Stimulated activated naive CD8-positive, alpha-beta T cell treated with anti-CD3 and anti-CD28 coated beads, Interleukin-15, amount 100 ng/mL, for 72 hours (primary cell): Measurements from ENCODE around the gene GUCY1B1.

ENCODE experiments used
- ATAC-seq: fragments of 150-1000 bp; cut with Tn5 transposase; 2 replicates; pipeline ENCODE4 v1.10.0; 2021; ENCODE audit warnings: mild to moderate bottlenecking, moderate library complexity
- DNase-seq, 2 donors: peaks; one replicate each; pipeline ENCODE4 v3.0.0; 2021 to 2022
- H3K27ac Mint-ChIP-seq, 2 donors: one replicate each; pipeline ENCODE4 v1.8.0; 2022; ENCODE audit warnings: mild to moderate bottlenecking in 2 of 2, mixed read lengths in 2 of 2, moderate library complexity in 2 of 2
- H3K27me3 Mint-ChIP-seq: one replicate; pipeline ENCODE4 v1.8.0; 2022; ENCODE audit warnings: mixed read lengths
- H3K4me1 Mint-ChIP-seq: one replicate; pipeline ENCODE4 v1.8.0; 2022; ENCODE audit warnings: mild to moderate bottlenecking, mixed read lengths
- H3K4me3 Mint-ChIP-seq, 2 donors: one replicate each; pipeline ENCODE4 v1.8.0; 2022; ENCODE audit warnings: mild to moderate bottlenecking in 2 of 2, mixed read lengths in 2 of 2, moderate library complexity in 1 of 2
- H3K9me3 Mint-ChIP-seq, 2 donors: one replicate each; pipeline ENCODE4 v1.8.0; 2022; ENCODE audit warnings: mixed read lengths in 2 of 2

GUCY1B1 gene

DNA sequence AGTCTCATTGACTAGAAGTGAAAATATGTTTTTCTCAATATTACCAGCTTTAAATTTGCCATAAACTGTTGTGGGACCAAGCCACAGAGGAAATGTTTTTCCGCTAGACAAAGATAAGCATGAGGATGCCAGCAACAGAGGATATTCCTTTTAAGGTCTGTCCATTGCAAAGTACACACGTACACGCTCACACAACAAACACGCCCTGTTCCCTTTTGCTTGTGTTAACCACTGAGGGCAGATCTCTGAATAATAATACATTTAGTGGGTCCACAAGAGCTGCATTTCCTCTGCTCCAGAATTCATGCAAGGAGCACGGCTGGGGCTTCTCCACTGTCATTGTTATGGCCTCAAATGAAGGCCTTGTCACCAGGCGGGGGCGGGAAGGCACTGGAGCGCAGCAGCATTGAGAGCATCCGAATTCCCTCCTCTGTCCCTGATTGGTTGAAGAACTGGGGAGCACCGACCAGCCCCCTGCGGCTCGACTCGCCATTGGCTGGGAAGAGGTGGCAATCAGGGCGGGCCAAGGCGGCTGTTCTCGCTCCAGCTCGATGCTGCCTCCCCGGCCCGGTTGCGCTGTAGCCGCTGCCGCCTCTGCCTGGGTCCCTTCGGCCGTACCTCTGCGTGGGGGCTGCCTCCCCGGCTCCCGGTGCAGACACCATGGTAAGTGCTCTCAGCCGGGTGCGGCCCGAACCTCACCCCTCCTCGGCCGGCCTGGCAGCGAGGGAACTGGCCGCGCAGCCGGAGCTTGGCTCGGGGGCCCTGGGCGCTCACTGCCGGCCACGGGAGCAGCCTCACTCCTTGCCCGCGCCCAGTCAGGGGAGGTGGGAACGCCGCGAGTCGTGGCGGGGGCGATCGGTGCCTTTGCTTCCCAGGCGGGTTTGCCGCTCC is at the start of gene GUCY1B1:
Gene GUCY1B1, plus strand, starts transcription at position 541 of the 891 bp plus-strand sequence. Its CDS starts 120 bp downstream, at position 661.
- ATAC-seq (peak; percentile 96), DNase-seq (peak; percentile 72 to 83)
- peak within 1 kb of the TSS; percentile 47 to 68 for H3K4me3 Mint-ChIP-seq
- peaks cover 6% of the 10 kb centered on the region for H3K4me1 Mint-ChIP-seq
- H3K27ac Mint-ChIP-seq, result no peak within 1 kb of the TSS
- peaks cover 0 to 5% of the 10 kb centered on the region in 2 donors for H3K9me3 Mint-ChIP-seq
- peaks cover 38% of the 10 kb centered on the region for H3K27me3 Mint-ChIP-seq

DNA sequence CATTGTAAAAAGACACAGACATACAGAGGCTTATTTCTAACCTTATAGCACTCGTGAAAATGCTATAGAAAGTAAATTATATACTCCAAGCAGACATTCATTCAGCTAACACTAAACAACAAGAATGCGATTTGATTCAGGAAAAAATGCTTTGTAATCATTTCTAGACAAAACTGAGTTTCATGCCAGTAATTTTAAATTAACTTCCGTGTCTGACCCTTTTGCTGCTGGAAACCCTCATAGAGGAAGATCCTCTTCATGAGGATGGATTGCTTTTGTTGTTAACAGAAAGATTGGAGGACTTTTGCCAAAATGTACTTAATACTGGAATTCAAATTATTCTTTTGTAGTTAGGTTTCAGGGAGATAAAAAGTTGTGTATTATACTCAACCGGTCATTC is 48.9 kb upstream of the GUCY1B1 start:
- ATAC-seq (no peak), DNase-seq (no peak)
- Mint-ChIP-seq H3K4me3 (no peak overlapping the region), H3K4me1 (no peaks in the 10 kb centered on the region), H3K9me3 (no peaks in the 10 kb centered on the region), H3K27ac (no peak overlapping the region), H3K27me3 (peaks cover 11% of the 10 kb centered on the region)

DNA sequence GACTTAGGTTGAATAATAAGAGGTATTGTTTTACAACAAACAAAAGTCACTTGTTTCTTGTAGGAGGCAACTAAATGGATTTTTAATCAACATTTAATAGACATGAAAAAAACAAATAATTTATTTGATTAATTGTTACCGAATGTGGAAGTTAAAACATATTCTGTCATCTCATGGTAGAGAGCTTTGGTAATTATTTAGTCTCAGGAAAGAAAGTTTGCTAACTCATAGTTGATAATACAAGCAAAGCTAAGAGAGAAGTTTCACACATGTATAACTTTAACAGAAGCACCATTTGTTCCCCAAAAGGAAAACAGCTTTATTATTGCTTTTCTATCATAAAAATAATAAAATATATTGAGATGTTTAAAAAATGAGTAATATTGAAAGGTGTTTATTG is 47.3 kb upstream of the GUCY1B1 start:
- Mint-ChIP-seq H3K27ac (no peak overlapping the region), H3K4me3 (no peak overlapping the region), H3K4me1 (no peaks in the 10 kb centered on the region), H3K9me3 (no peaks in the 10 kb centered on the region), H3K27me3 (peaks cover 11% of the 10 kb centered on the region)
- ATAC-seq (no peak), DNase-seq (no peak)

DNA sequence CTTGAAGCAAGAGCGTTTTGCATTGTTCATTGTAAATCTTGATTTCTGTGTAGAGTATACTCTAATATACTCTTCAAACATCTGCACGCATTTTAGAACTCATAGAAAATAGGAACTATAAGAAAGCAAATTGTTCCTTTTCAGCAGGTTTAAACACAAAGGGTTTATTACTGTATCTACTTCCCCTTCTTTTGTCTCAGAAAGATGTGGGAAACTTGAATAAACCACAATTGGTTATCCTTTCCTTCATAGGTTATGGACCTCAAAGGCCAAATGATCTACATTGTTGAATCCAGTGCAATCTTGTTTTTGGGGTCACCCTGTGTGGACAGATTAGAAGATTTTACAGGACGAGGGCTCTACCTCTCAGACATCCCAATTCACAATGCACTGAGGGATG is 46.0 kb upstream of the GUCY1B1 start:
- Mint-ChIP-seq H3K27me3 (peaks cover 11% of the 10 kb centered on the region), H3K4me1 (no peaks in the 10 kb centered on the region), H3K27ac (no peak overlapping the region), H3K9me3 (no peaks in the 10 kb centered on the region), H3K4me3 (no peak overlapping the region)
- ATAC-seq, result no peak
- DNase-seq, result no peak

DNA sequence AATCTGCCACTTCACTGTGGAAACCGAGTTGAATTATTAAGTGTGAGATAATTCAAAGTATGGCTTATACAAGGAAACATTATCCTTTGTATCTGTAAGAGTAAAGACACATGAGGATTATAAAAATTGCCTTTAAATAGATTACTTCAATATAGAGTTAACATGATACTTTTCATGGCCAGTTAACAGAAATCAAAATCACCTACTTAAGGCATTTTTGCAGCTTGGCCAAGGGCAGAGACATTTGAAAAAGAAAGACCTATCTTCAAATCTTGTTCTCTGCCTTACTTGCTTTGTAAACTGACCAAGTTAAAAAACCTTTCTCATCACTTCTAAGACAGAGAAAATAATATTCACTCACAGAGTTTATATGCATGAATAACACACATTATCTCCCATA is 44.9 kb upstream of the GUCY1B1 start:
- Mint-ChIP-seq H3K4me3 (no peak overlapping the region), H3K4me1 (no peaks in the 10 kb centered on the region), H3K27me3 (peaks cover 17% of the 10 kb centered on the region), H3K9me3 (no peaks in the 10 kb centered on the region), H3K27ac (no peak overlapping the region)
- DNase-seq, result no peak
- ATAC-seq, result no peak

DNA sequence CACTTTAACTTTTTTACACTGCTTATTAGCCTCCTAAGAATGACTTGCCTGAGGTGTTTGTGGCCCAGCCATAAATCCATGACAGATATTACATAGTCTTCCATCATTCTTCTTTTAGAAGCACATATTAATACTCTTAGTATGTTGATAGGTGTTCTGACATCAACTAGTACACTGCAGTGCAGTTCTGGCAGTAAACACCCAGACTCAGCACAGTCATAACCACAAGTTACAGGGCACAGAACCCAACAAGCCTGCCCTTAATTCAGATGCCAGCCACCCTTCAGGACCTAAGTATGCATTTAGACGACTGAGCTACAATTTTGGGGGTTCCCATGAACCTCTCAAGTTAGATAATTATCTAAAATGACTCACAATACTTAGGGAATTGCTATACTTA is 36.5 kb upstream of the GUCY1B1 start:
- Mint-ChIP-seq H3K27ac (no peak overlapping the region), H3K27me3 (peaks cover 19% of the 10 kb centered on the region), H3K4me3 (no peak overlapping the region), H3K9me3 (no peaks in the 10 kb centered on the region), H3K4me1 (no peaks in the 10 kb centered on the region)
- no peak for ATAC-seq
- DNase-seq, result no peak

DNA sequence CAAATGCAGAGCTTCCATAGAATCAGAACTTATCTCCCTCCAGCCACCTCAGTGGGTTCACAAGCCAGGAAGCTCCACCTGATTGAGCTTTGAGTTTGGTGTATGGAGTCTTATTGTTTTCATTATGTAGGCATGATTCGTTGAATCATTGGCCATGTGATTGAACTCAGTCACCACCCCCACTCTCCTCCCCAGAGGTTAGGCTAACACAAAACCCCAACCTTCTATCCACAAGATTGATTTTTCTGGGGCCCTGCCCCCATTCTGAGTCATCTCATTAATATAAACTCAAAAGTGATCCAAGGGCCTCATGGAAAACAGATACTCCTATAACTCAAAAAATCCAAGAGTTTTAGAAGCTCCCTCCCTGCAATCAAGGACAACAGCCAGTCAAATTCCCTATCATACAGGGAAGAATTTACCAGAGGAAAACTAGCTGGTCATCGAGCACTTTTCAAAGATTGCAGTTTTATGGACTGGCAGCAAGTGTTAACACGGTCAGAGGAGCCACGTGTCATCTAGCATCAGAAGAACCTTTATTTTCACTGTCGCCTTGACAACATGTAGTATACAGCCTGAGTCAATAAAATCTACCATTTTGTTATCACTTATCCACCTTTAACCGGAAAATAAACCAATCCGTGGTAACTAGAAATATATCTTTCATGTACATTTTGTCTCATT is 35.9 kb upstream of the GUCY1B1 start:
- Mint-ChIP-seq H3K9me3 (no peaks in the 10 kb centered on the region), H3K27ac (no peak overlapping the region), H3K4me1 (no peaks in the 10 kb centered on the region), H3K27me3 (peaks cover 19% of the 10 kb centered on the region), H3K4me3 (no peak overlapping the region)
- ATAC-seq, result no peak
- no peak for DNase-seq

DNA sequence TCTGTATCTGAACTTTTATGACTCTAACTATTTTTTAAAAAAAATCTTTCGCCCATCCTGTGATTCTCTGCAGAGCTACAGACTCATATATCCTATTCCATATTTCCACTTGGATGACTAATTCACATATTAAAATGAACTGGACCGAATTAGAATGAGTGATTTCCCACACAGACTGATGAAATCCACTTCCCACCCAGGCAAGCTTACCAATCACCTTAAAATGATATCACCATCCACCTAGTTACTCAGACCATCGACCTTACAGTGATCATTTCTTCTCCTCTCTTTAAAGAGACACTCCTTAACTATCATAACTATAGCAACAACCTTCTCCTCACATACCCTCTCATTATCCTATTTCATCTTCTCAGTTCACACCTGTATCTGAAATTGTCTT is 34.1 kb upstream of the GUCY1B1 start:
- ATAC-seq (no peak), DNase-seq (no peak)
- no peak overlapping the region for H3K4me3 Mint-ChIP-seq
- no peaks in the 10 kb centered on the region for H3K9me3 Mint-ChIP-seq
- H3K27ac Mint-ChIP-seq, result no peak overlapping the region
- no peaks in the 10 kb centered on the region for H3K4me1 Mint-ChIP-seq
- peaks cover 13% of the 10 kb centered on the region for H3K27me3 Mint-ChIP-seq

DNA sequence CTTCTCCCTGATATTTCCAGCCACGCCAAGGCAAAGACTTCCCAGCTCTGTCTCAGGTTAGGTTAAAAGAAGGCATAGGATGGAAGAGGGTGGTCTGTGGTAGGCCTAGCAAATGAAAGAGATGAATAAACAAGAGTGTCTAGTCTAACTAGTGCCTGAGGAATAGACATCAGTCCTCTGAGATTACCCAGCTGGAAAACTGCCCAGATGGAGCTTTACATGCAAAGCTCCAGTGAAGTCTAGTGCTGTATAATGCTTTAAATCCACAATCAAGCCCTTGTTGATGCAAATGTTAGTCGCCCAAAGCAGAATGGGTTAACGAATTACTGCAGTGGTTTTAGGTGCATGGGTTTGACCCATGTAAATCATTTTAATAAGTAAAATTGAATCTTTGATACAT is 24.8 kb upstream of the GUCY1B1 start:
- DNase-seq (no peak), ATAC-seq (no peak)
- no peaks in the 10 kb centered on the region for H3K4me1 Mint-ChIP-seq
- H3K4me3 Mint-ChIP-seq, result no peak overlapping the region
- no peak overlapping the region for H3K27ac Mint-ChIP-seq
- H3K27me3 Mint-ChIP-seq, result peaks cover 17% of the 10 kb centered on the region
- H3K9me3 Mint-ChIP-seq, result no peaks in the 10 kb centered on the region

DNA sequence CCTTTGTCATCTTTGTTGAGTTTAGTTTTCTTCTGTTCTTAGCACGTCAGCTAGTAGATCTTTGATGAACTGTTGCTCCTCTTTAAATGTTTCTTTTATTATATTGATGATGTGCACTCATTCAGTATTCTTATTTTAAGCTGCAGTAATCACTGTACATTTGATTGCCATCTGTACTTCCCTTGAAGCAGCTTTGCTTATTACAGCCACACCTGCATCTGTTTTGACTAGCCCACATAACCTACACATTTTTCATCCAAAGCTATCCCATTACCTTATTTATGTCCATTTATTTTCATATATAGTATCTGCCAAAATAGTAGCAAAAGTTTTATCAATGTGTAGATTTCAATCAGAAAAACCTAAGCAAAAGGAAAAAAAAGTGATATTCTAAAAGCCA is 23.9 kb upstream of the GUCY1B1 start:
- H3K27ac Mint-ChIP-seq, result no peak overlapping the region
- H3K4me3 Mint-ChIP-seq, result no peak overlapping the region
- ATAC-seq (no peak), DNase-seq (no peak)
- H3K9me3 Mint-ChIP-seq, result no peaks in the 10 kb centered on the region
- peaks cover 17% of the 10 kb centered on the region for H3K27me3 Mint-ChIP-seq
- H3K4me1 Mint-ChIP-seq, result no peaks in the 10 kb centered on the region

DNA sequence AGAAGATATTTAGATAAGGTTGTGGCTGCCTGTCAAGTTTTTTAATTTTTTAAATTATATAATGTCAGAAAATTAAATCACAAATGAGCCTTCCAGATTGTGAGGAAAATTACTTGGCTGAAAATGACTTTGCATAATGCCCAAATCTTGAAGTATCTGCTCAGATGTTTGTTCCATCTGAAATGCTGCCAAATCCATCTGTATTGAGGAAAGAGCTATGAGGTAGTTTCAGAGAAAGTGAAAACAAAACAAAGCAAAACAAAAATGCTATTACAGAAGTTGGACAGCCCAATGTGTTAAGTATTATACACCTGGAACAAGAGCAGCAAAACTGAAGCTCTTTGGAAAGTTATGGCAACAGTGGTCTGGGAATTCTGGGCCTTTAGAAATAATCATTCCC is 23.3 kb upstream of the GUCY1B1 start:
- no peaks in the 10 kb centered on the region for H3K9me3 Mint-ChIP-seq
- no peak for ATAC-seq
- DNase-seq, result no peak
- no peak overlapping the region for H3K27ac Mint-ChIP-seq
- H3K4me1 Mint-ChIP-seq, result no peaks in the 10 kb centered on the region
- H3K27me3 Mint-ChIP-seq, result peaks cover 17% of the 10 kb centered on the region
- no peak overlapping the region for H3K4me3 Mint-ChIP-seq

DNA sequence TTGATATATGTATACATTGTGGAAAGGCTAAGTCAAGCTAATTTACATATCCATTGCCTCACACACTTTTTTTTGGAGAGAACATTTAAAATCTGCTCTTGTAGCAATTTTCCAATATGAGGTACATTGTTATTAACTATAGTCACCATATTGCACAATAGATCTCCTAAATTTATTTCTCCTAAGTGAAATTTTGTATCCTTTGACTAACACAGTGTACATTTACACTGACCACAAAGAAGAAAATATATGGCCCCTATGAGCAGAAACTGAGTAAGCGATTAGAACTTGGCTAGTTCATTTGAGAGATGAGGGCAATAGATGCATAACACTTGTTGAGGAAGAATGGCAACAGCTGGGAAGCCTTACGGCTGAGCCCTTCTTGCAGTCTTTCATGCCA is 20.3 kb upstream of the GUCY1B1 start:
- H3K27me3 Mint-ChIP-seq, result peaks cover 9% of the 10 kb centered on the region
- DNase-seq, result no peak

DNA sequence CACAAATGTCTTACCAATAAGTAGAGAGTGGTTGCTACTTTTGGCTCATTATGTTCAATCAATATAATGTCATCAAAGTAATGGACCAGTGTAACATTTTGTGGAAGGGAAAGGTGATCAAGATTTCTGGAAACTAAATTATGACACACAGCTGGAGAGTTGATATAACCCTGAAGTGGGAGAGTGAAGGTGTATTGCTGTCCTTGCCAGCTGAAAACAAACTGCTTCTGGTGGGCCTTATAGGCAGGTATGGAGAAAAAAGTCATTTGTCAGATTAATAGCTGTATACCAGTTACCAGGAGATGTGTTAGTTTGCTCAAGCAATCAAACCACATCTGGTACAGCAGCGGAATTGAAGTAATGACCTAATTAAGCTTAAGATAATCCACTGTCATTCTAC is 17.3 kb upstream of the GUCY1B1 start:
- no peak overlapping the region for H3K27ac Mint-ChIP-seq
- H3K9me3 Mint-ChIP-seq, result no peaks in the 10 kb centered on the region
- ATAC-seq, result no peak
- no peaks in the 10 kb centered on the region for H3K4me1 Mint-ChIP-seq
- DNase-seq, result no peak
- H3K4me3 Mint-ChIP-seq, result no peak overlapping the region
- H3K27me3 Mint-ChIP-seq, result peaks cover 9% of the 10 kb centered on the region

More for the DNA sequence above, 20.3 kb upstream of the GUCY1B1 start:
- Mint-ChIP-seq H3K27ac (no peak overlapping the region), H3K4me3 (no peak overlapping the region), H3K9me3 (no peaks in the 10 kb centered on the region), H3K4me1 (no peaks in the 10 kb centered on the region)
- no peak for ATAC-seq

DNA sequence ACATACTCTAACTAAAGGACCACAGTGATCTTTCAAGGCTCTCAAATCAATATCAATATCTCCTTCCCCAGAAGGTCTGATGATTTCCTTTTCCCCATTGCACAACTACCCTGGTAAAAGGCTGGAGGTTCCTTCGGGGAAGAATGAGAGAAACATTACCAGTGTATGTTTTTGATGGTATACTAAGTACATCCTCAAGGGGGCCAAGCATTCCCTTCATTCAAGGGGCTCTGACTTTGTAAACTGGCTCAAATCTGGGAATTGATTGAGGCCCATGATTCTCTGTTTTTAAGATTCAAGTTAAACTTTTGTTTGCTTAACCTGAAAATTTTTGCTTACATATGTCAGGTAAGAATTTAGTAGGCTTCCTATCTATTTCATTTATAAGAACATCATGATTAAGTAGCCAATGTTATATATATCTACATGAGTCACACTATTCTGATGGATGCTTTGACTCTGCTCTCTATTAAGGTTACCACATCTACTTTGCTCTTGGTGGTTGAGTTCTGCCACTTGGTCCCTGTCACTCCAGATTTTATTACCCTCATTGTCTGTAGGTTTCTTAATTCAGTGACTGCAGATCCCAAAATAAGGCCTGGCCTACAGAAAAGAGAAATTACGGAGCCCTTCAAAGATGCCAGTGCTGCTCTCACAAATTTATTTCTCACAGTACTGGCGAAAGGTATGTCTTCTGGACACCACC is 16.4 kb upstream of the GUCY1B1 start:
- peaks cover 8% of the 10 kb centered on the region for H3K27me3 Mint-ChIP-seq
- DNase-seq (no peak), ATAC-seq (no peak)
- H3K4me1 Mint-ChIP-seq, result no peaks in the 10 kb centered on the region
- no peak overlapping the region for H3K27ac Mint-ChIP-seq
- no peak overlapping the region for H3K4me3 Mint-ChIP-seq
- H3K9me3 Mint-ChIP-seq, result no peaks in the 10 kb centered on the region

DNA sequence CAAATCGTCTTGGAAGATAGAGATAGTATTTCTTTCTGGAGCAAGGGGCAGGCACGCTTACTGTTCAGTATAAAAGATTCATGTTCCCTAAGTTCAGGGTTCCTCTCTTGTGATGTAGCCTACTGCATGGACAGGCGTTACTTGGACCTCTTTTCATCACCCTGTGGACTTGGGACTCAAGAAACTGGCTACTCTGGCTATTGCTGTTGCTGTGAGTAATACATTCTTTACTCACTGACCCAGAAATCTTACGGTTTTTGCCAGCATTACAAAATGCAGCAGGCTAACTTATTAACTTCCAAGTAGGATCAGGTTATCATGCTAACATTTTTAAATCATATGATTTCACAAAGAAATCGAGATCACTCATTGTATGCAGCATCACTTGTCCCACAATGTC is 12.8 kb upstream of the GUCY1B1 start:
- no peaks in the 10 kb centered on the region for H3K9me3 Mint-ChIP-seq

DNA sequence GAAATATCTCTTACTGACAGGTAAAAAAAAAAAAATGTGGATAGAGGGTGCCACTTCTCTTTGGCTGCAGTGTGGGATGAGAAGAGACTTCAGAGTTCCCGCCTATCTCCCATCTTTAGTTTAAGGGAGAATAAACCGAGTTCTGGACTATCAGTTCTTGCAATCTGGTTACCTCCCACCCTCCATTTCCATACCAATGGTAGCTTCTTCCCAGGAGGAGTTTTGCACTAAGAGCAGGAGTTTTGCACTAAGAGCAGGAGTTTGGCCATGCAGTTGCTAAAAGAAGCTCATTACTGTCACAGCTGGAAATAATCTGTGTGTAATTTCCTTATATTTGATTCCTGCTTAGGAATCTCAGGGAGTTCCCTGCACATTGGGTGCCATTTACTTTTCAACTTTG is 10.8 kb upstream of the GUCY1B1 start:
- DNase-seq (no peak), ATAC-seq (no peak)
- peaks cover 9% of the 10 kb centered on the region for H3K27me3 Mint-ChIP-seq
- H3K4me1 Mint-ChIP-seq, result peaks cover 5% of the 10 kb centered on the region
- no peak overlapping the region for H3K4me3 Mint-ChIP-seq
- no peaks in the 10 kb centered on the region for H3K9me3 Mint-ChIP-seq
- no peak overlapping the region for H3K27ac Mint-ChIP-seq

More for the DNA sequence above, 12.8 kb upstream of the GUCY1B1 start:
- Mint-ChIP-seq H3K4me3 (no peak overlapping the region), H3K4me1 (no peaks in the 10 kb centered on the region), H3K27me3 (no peaks in the 10 kb centered on the region), H3K27ac (no peak overlapping the region)
- ATAC-seq (no peak), DNase-seq (no peak)
